ENCODE data around the gene KCNAB1. TPM values are rescaled to one million over a fixed set of nuclear protein-coding genes. Genes with fewer than 3 reads are reported as not detected.

Gene KCNAB1
- total RNA-seq, 2 donors from 2014 or later, result not detected

GRCh38 chr3:156377718-156378117 is 257.3 kb downstream of the KCNAB1 start:
- no peak overlapping the region for H3K27ac Mint-ChIP-seq
- no peaks in the 10 kb centered on the region for H3K9me3 Mint-ChIP-seq
- no peaks in the 10 kb centered on the region for H3K36me3 Mint-ChIP-seq
- ATAC-seq (no peak), DNase-seq (ENCODE audit: low spot score in 2 of 2) (no peak)

- no peak for ATAC-seq
- Mint-ChIP-seq H3K36me3 (no peaks in the 10 kb centered on the region), H3K9me3 (no peaks in the 10 kb centered on the region)
These were observed 258.5 kb downstream of the KCNAB1 start for GRCh38 chr3:156378871-156379270.

GRCh38 chr3:156379327-156379726 is 258.9 kb downstream of the KCNAB1 start:
- Mint-ChIP-seq H3K27ac (no peak overlapping the region), H3K9me3 (no peaks in the 10 kb centered on the region), H3K36me3 (no peaks in the 10 kb centered on the region)
- DNase-seq (ENCODE audit: low spot score in 2 of 2) (no peak), ATAC-seq (no peak)

More at GRCh38 chr3:156378871-156379270, 258.5 kb downstream of the KCNAB1 start:
- DNase-seq (ENCODE audit: low spot score in 2 of 2), result no peak
- no peak overlapping the region for H3K27ac Mint-ChIP-seq

- Mint-ChIP-seq H3K36me3 (no peaks in the 10 kb centered on the region), H3K9me3 (no peaks in the 10 kb centered on the region), H3K27ac (no peak overlapping the region)
- ATAC-seq (no peak), DNase-seq (ENCODE audit: low spot score in 2 of 2) (no peak)
These were observed 260.9 kb downstream of the KCNAB1 start for GRCh38 chr3:156381253-156381652.

- ATAC-seq (peak in 1 of 2 donors; percentile 43), DNase-seq (ENCODE audit: low spot score in 2 of 2) (peak in 1 of 2 donors; percentile 38)
- no peaks in the 10 kb centered on the region for H3K9me3 Mint-ChIP-seq
- H3K27ac Mint-ChIP-seq, result no peak overlapping the region
- no peaks in the 10 kb centered on the region for H3K36me3 Mint-ChIP-seq
These were observed 262.3 kb downstream of the KCNAB1 start for GRCh38 chr3:156382458-156383346.

- Mint-ChIP-seq H3K9me3 (no peaks in the 10 kb centered on the region), H3K27ac (peak overlapping the region in 1 of 2 donors; percentile 67), H3K36me3 (no peaks in the 10 kb centered on the region)
- DNase-seq (ENCODE audit: low spot score in 2 of 2) (no peak), ATAC-seq (no peak)
These were observed 263.2 kb downstream of the KCNAB1 start for GRCh38 chr3:156383441-156384025.

- H3K36me3 Mint-ChIP-seq, result no peaks in the 10 kb centered on the region
- H3K27ac Mint-ChIP-seq, result no peak overlapping the region
- H3K9me3 Mint-ChIP-seq, result no peaks in the 10 kb centered on the region
- DNase-seq (ENCODE audit: low spot score in 2 of 2) (no peak), ATAC-seq (peak in 1 of 2 donors; percentile 37)
These were observed 268.4 kb downstream of the KCNAB1 start for GRCh38 chr3:156388497-156389448.

- H3K27ac Mint-ChIP-seq, result no peak overlapping the region
- no peak for DNase-seq (ENCODE audit: low spot score in 2 of 2)
- H3K36me3 Mint-ChIP-seq, result no peaks in the 10 kb centered on the region
- no peaks in the 10 kb centered on the region for H3K9me3 Mint-ChIP-seq
- ATAC-seq, result no peak
These were observed 269.1 kb downstream of the KCNAB1 start for GRCh38 chr3:156389449-156389950.

- Mint-ChIP-seq H3K9me3 (no peaks in the 10 kb centered on the region), H3K36me3 (no peaks in the 10 kb centered on the region), H3K27ac (no peak overlapping the region)
- no peak for DNase-seq (ENCODE audit: low spot score in 2 of 2)
- ATAC-seq, result no peak
These were observed 270.5 kb downstream of the KCNAB1 start for GRCh38 chr3:156390846-156391245.

- no peaks in the 10 kb centered on the region for H3K36me3 Mint-ChIP-seq
- ATAC-seq (no peak), DNase-seq (ENCODE audit: low spot score in 2 of 2) (no peak)
- H3K9me3 Mint-ChIP-seq, result no peaks in the 10 kb centered on the region
- H3K27ac Mint-ChIP-seq, result no peak overlapping the region
These were observed 275.8 kb downstream of the KCNAB1 start for GRCh38 chr3:156395961-156396710.

- H3K36me3 Mint-ChIP-seq, result no peaks in the 10 kb centered on the region
These were observed 276.5 kb downstream of the KCNAB1 start for GRCh38 chr3:156396851-156397250.

GRCh38 chr3:156397534-156397933 is 277.2 kb downstream of the KCNAB1 start:
- Mint-ChIP-seq H3K9me3 (no peaks in the 10 kb centered on the region), H3K27ac (no peak overlapping the region), H3K36me3 (no peaks in the 10 kb centered on the region)
- ATAC-seq, result no peak
- no peak for DNase-seq (ENCODE audit: low spot score in 2 of 2)

More at GRCh38 chr3:156396851-156397250, 276.5 kb downstream of the KCNAB1 start:
- H3K27ac Mint-ChIP-seq, result no peak overlapping the region
- ATAC-seq (no peak), DNase-seq (ENCODE audit: low spot score in 2 of 2) (no peak)
- no peaks in the 10 kb centered on the region for H3K9me3 Mint-ChIP-seq

GRCh38 chr3:156400062-156400461 is 279.7 kb downstream of the KCNAB1 start:
- Mint-ChIP-seq H3K9me3 (no peaks in the 10 kb centered on the region), H3K36me3 (no peaks in the 10 kb centered on the region), H3K27ac (no peak overlapping the region)
- ATAC-seq (no peak), DNase-seq (ENCODE audit: low spot score in 2 of 2) (no peak)

- Mint-ChIP-seq H3K27ac (no peak overlapping the region), H3K36me3 (no peaks in the 10 kb centered on the region), H3K9me3 (no peaks in the 10 kb centered on the region)
- ATAC-seq, result no peak
- DNase-seq (ENCODE audit: low spot score in 2 of 2), result no peak
These were observed 280.4 kb downstream of the KCNAB1 start for GRCh38 chr3:156400735-156401134.

GRCh38 chr3:156404217-156404616 is 283.8 kb downstream of the KCNAB1 start:
- ATAC-seq (no peak), DNase-seq (ENCODE audit: low spot score in 2 of 2) (no peak)
- Mint-ChIP-seq H3K36me3 (no peaks in the 10 kb centered on the region), H3K27ac (no peak overlapping the region), H3K9me3 (no peaks in the 10 kb centered on the region)

GRCh38 chr3:156406393-156406792 is 286.0 kb downstream of the KCNAB1 start:
- H3K36me3 Mint-ChIP-seq, result no peaks in the 10 kb centered on the region
- H3K9me3 Mint-ChIP-seq, result no peaks in the 10 kb centered on the region
- no peak overlapping the region for H3K27ac Mint-ChIP-seq
- ATAC-seq (no peak), DNase-seq (ENCODE audit: low spot score in 2 of 2) (no peak)

Data from activated naive CD4-positive, alpha-beta T cell treated with anti-CD3 and anti-CD28 coated beads, Interleukin-2, amount 50 U/mL, for 72 hours (primary cell).